ENCODE results near the gene MDM2. TPM values are rescaled to one million over a fixed set of nuclear protein-coding genes. Genes with fewer than 3 reads are reported as not detected.

The MDM2 gene
- total and polyA plus RNA-seq, 2 donors (not counting 1 experiment from before 2014, with no cell fraction given): 46.6 to 240 TPM

GRCh38 chr12:68776976-68777610 is 30.9 kb upstream of the MDM2 start:
- Histone ChIP-seq H3K27ac (ENCODE audit: insufficient read depth, low read length) (no peak overlapping the region), H3K4me3 (replicated peaks in 1 of 4; ENCODE audit: control extremely low read depth in 1 of 4, insufficient read depth in 1 of 4, low read depth in 3 of 4, low read length in 4 of 4) (no peak overlapping the region), H3K9me3 (ENCODE audit: control insufficient read depth, insufficient read depth, low read depth, low read length) (no peaks in the 10 kb centered on the region), H4K20me1 (ENCODE audit: control insufficient read depth, extremely low read depth, insufficient read depth, low read length) (no peaks in the 10 kb centered on the region), H3K4me1 (ENCODE audit: control insufficient read depth, extremely low read depth, insufficient read depth, low read length) (no peaks in the 10 kb centered on the region), H3K36me3 (ENCODE audit: control insufficient read depth, insufficient read depth, low read length) (no peaks in the 10 kb centered on the region), H3K4me2 (ENCODE audit: extremely low read depth, insufficient read depth, low read length) (no peak overlapping the region), H2AFZ (ENCODE audit: low read length) (no peak overlapping the region), H3K9ac (ENCODE audit: insufficient read depth, low read length) (no peak overlapping the region), H3K27me3 (ENCODE audit: control insufficient read depth, insufficient read depth, low read length) (no peaks in the 10 kb centered on the region), H3K79me2 (ENCODE audit: control insufficient read depth, insufficient read depth, low read length) (no peaks in the 10 kb centered on the region)
- no peak for TF ChIP-seq EZH2 (IDR thresholded peaks at IDR 0.05; ENCODE audit: low read length, missing control alignments)
- DNase-seq (ENCODE audit: low read depth in 2 of 2): no peak

- H3K4me3 ChIP-seq (replicated peaks in 1 of 4; ENCODE audit: control extremely low read depth in 1 of 4, insufficient read depth in 1 of 4, low read depth in 3 of 4, low read length in 4 of 4): no peak overlapping the region
- no peak overlapping the region for H3K27ac ChIP-seq (ENCODE audit: insufficient read depth, low read length)
- H2AFZ ChIP-seq (ENCODE audit: low read length): no peak overlapping the region
- H3K79me2 ChIP-seq (ENCODE audit: control insufficient read depth, insufficient read depth, low read length): no peaks in the 10 kb centered on the region
- no peak for DNase-seq (ENCODE audit: low read depth in 2 of 2)
- no peaks in the 10 kb centered on the region for H4K20me1 ChIP-seq (ENCODE audit: control insufficient read depth, extremely low read depth, insufficient read depth, low read length)
- H3K27me3 ChIP-seq (ENCODE audit: control insufficient read depth, insufficient read depth, low read length): no peaks in the 10 kb centered on the region
- H3K4me2 ChIP-seq (ENCODE audit: extremely low read depth, insufficient read depth, low read length): no peak overlapping the region
- TF ChIP-seq EZH2 (IDR thresholded peaks at IDR 0.05; ENCODE audit: low read length, missing control alignments) (no peak), CTCF (conservative IDR thresholded peaks at IDR 0.05 in 1 of 2, IDR thresholded peaks at IDR 0.05 in 1 of 2; ENCODE audit: low read depth in 1 of 2, low read length in 2 of 2) (no peak)
- no peaks in the 10 kb centered on the region for H3K9me3 ChIP-seq (ENCODE audit: control insufficient read depth, insufficient read depth, low read depth, low read length)
- H3K36me3 ChIP-seq (ENCODE audit: control insufficient read depth, insufficient read depth, low read length): no peaks in the 10 kb centered on the region
- no peak overlapping the region for H3K9ac ChIP-seq (ENCODE audit: insufficient read depth, low read length)
- H3K4me1 ChIP-seq (ENCODE audit: control insufficient read depth, extremely low read depth, insufficient read depth, low read length): no peaks in the 10 kb centered on the region
Measured at GRCh38 chr12:68779280-68779679, 28.7 kb upstream of the MDM2 start.

- Histone ChIP-seq H3K4me1 (ENCODE audit: control insufficient read depth, extremely low read depth, insufficient read depth, low read length) (no peaks in the 10 kb centered on the region), H3K36me3 (ENCODE audit: control insufficient read depth, insufficient read depth, low read length) (no peaks in the 10 kb centered on the region), H3K4me2 (ENCODE audit: extremely low read depth, insufficient read depth, low read length) (no peak overlapping the region), H2AFZ (ENCODE audit: low read length) (no peak overlapping the region), H3K27ac (ENCODE audit: insufficient read depth, low read length) (no peak overlapping the region), H3K27me3 (ENCODE audit: control insufficient read depth, insufficient read depth, low read length) (no peaks in the 10 kb centered on the region), H3K9ac (ENCODE audit: insufficient read depth, low read length) (no peak overlapping the region), H3K9me3 (ENCODE audit: control insufficient read depth, insufficient read depth, low read depth, low read length) (no peaks in the 10 kb centered on the region), H3K79me2 (ENCODE audit: control insufficient read depth, insufficient read depth, low read length) (no peaks in the 10 kb centered on the region), H3K4me3 (replicated peaks in 1 of 4; ENCODE audit: control extremely low read depth in 1 of 4, insufficient read depth in 1 of 4, low read depth in 3 of 4, low read length in 4 of 4) (no peak overlapping the region), H4K20me1 (ENCODE audit: control insufficient read depth, extremely low read depth, insufficient read depth, low read length) (no peaks in the 10 kb centered on the region)
- DNase-seq (ENCODE audit: low read depth in 2 of 2): peak in 1 of 2 donors; percentile 20
- no peak for TF ChIP-seq CTCF (conservative IDR thresholded peaks at IDR 0.05 in 1 of 2, IDR thresholded peaks at IDR 0.05 in 1 of 2; ENCODE audit: low read depth in 1 of 2, low read length in 2 of 2)
- TF ChIP-seq EZH2 (IDR thresholded peaks at IDR 0.05; ENCODE audit: low read length, missing control alignments): no peak
Measured at GRCh38 chr12:68780731-68781130, 27.2 kb upstream of the MDM2 start.
